GM12891 (cell line): ENCODE data around the gene TCFL5.

Experiments used
- DNase-seq: peaks from one replicate; pipeline ENCODE4 v3.0.0; 2011; ENCODE audit warnings: low spot score; ENCODE audit not compliant: insufficient read length
- FAIRE-seq: peaks from 2 replicates; lab custom pipeline; 2011; peaks lifted over from hg19 to GRCh38; lab: Jason Lieb, UNC
- PAX5 ChIP-seq: IDR thresholded peaks from 2 replicates; pipeline ENCODE4 v1.6.1; 2011; ENCODE audit warnings: low read length, moderate library complexity, mild to moderate bottlenecking; ENCODE audit not compliant: insufficient read depth, severe bottlenecking
- POLR2A ChIP-seq: IDR thresholded peaks from 2 replicates; pipeline ENCODE4 v1.6.1; 2011; ENCODE audit warnings: low read depth, low read length, control low read depth
- POLR2AphosphoS5 ChIP-seq: IDR thresholded peaks from 2 replicates; pipeline ENCODE4 v1.6.1; 2011; ENCODE audit warnings: low read depth, low read length, control low read depth
- POU2F2 ChIP-seq: IDR thresholded peaks from 2 replicates; pipeline ENCODE4 v1.6.1; 2011; ENCODE audit warnings: low read depth, mild to moderate bottlenecking, control low read depth, low read length, moderate library complexity
- SPI1 ChIP-seq: IDR thresholded peaks from 2 replicates; pipeline ENCODE4 v1.6.1; 2011; ENCODE audit warnings: low read depth, low read length, control low read depth
- TAF1 ChIP-seq: IDR thresholded peaks from 2 replicates; pipeline ENCODE4 v1.6.1; 2011; ENCODE audit warnings: low read depth, low read length, control low read depth

TCFL5 gene

GRCh38 chr20:62792182-62792939, 69.3 kb downstream of the TCFL5 start:
- no peak for DNase-seq
- TF ChIP-seq TAF1 = no peak
- no peak for TF ChIP-seq POLR2AphosphoS5
- TF ChIP-seq SPI1 = no peak
- TF ChIP-seq PAX5 = no peak
- TF ChIP-seq POU2F2 = no peak
- TF ChIP-seq POLR2A = no peak
- FAIRE-seq = no peak

GRCh38 chr20:62791301-62792181, 70.1 kb downstream of the TCFL5 start:
- DNase-seq (peak; percentile 73), FAIRE-seq (peak; percentile 56)
- TF ChIP-seq POU2F2 (no peak), POLR2A (no peak), POLR2AphosphoS5 (no peak), TAF1 (no peak), PAX5 (no peak), SPI1 (no peak)
